Measurements from ENCODE around the gene COL4A4. TPM values are rescaled to one million over a fixed set of nuclear protein-coding genes. Genes with fewer than 3 reads are reported as not detected.

COL4A4 gene
- total RNA-seq, 1 donor from 2014 or later, result 0.05 TPM

GRCh38 chr2:226962176-226962773 lies 201.7 kb downstream of the COL4A4 start:
- Mint-ChIP-seq H3K27ac (ENCODE audit: unreplicated experiment) (no peak overlapping the region), H3K4me1 (ENCODE audit: low read depth, unreplicated experiment) (no peaks in the 10 kb centered on the region), H3K27me3 (ENCODE audit: unreplicated experiment) (no peaks in the 10 kb centered on the region), H3K4me3 (ENCODE audit: unreplicated experiment) (no peak overlapping the region), H3K9me3 (ENCODE audit: unreplicated experiment) (no peaks in the 10 kb centered on the region), H3K36me3 (ENCODE audit: unreplicated experiment) (no peaks in the 10 kb centered on the region)
- TF ChIP-seq, protein P1, sequence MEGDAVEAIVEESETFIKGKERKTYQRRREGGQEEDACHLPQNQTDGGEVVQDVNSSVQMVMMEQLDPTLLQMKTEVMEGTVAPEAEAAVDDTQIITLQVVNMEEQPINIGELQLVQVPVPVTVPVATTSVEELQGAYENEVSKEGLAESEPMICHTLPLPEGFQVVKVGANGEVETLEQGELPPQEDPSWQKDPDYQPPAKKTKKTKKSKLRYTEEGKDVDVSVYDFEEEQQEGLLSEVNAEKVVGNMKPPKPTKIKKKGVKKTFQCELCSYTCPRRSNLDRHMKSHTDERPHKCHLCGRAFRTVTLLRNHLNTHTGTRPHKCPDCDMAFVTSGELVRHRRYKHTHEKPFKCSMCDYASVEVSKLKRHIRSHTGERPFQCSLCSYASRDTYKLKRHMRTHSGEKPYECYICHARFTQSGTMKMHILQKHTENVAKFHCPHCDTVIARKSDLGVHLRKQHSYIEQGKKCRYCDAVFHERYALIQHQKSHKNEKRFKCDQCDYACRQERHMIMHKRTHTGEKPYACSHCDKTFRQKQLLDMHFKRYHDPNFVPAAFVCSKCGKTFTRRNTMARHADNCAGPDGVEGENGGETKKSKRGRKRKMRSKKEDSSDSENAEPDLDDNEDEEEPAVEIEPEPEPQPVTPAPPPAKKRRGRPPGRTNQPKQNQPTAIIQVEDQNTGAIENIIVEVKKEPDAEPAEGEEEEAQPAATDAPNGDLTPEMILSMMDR (IDR thresholded peaks at IDR 0.05; ENCODE audit: partially characterized antibody, unreplicated experiment), result no peak
- DNase-seq, result no peak

DNA sequence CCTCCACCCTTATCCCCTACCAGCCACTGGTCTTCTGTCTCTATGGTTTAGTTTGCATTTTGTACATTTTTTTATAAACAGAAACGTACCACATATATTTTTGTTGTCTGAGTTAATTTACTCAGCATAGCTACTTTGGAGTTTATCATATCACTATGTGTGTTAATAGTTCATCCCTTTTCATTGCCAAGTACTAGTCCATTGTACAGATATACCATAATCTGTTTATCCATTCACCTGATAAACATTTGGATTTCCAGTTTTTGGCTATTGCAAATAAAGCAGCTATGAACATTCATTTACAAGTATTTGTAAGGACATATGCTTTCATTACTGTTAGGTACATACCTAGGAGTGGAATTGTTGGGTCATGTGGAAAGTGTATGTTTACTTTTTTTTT lies 204.6 kb downstream of the COL4A4 start:
- no peaks in the 10 kb centered on the region for H3K36me3 Mint-ChIP-seq (ENCODE audit: unreplicated experiment)
- H3K4me1 Mint-ChIP-seq (ENCODE audit: low read depth, unreplicated experiment), result peaks cover 5% of the 10 kb centered on the region
- TF ChIP-seq, protein P1 (IDR thresholded peaks at IDR 0.05; ENCODE audit: partially characterized antibody, unreplicated experiment), result no peak
- DNase-seq, result no peak
- H3K27ac Mint-ChIP-seq (ENCODE audit: unreplicated experiment), result no peak overlapping the region
- no peak overlapping the region for H3K4me3 Mint-ChIP-seq (ENCODE audit: unreplicated experiment)
- H3K27me3 Mint-ChIP-seq (ENCODE audit: unreplicated experiment), result no peaks in the 10 kb centered on the region
- H3K9me3 Mint-ChIP-seq (ENCODE audit: unreplicated experiment), result no peaks in the 10 kb centered on the region

DNA sequence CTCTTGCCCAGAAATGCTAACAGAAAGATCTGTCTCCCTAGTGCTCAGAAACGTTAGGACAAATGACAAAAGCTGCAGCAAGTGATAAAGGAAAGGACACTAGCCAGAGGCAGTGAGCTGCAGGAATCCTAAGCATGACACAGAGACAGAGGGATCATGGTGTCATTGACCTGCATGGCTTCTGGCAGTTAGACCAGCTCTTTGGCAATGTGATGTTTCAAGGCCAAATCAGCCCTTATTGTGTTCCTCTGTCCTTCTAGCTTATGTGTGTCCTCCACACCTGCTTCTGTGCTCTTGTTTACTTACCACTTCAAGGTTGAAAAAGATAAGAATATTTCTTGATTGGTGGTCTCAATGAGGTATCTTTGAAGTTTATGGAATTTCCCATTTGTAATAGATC lies 207.3 kb downstream of the COL4A4 start:
- H3K27ac Mint-ChIP-seq (ENCODE audit: unreplicated experiment), result no peak overlapping the region
- H3K36me3 Mint-ChIP-seq (ENCODE audit: unreplicated experiment), result no peaks in the 10 kb centered on the region
- TF ChIP-seq, protein P1 (IDR thresholded peaks at IDR 0.05; ENCODE audit: partially characterized antibody, unreplicated experiment), result no peak
- peaks cover 3% of the 10 kb centered on the region for H3K9me3 Mint-ChIP-seq (ENCODE audit: unreplicated experiment)
- no peaks in the 10 kb centered on the region for H3K27me3 Mint-ChIP-seq (ENCODE audit: unreplicated experiment)
- H3K4me1 Mint-ChIP-seq (ENCODE audit: low read depth, unreplicated experiment), result peaks cover 5% of the 10 kb centered on the region
- DNase-seq, result no peak
- no peak overlapping the region for H3K4me3 Mint-ChIP-seq (ENCODE audit: unreplicated experiment)

DNA sequence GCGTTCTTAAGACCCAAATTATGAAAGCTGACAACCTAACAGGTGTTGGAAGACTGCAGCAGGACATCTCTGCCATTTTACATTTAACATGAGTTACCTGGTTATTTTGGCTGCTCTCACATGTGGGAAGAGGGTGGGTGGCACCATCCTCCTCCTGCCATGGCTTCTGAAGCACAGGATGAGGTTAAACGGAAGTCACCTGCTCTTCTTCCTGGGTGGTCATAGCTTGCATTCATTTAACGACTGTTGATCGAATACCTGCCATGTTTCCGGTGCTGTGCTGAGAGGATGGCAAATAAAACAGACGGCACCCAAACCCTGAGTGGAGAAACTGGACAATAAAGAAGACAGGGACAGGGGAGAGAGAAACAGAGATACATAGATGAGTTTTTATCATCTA lies 210.2 kb downstream of the COL4A4 start:
- Mint-ChIP-seq H3K4me3 (ENCODE audit: unreplicated experiment) (no peak overlapping the region), H3K9me3 (ENCODE audit: unreplicated experiment) (peaks cover 3% of the 10 kb centered on the region), H3K36me3 (ENCODE audit: unreplicated experiment) (no peaks in the 10 kb centered on the region), H3K27ac (ENCODE audit: unreplicated experiment) (no peak overlapping the region), H3K27me3 (ENCODE audit: unreplicated experiment) (no peaks in the 10 kb centered on the region), H3K4me1 (ENCODE audit: low read depth, unreplicated experiment) (peaks cover 5% of the 10 kb centered on the region)
- TF ChIP-seq, protein P1 (IDR thresholded peaks at IDR 0.05; ENCODE audit: partially characterized antibody, unreplicated experiment), result no peak
- DNase-seq, result no peak

- DNase-seq, result no peak
- H3K9me3 Mint-ChIP-seq (ENCODE audit: unreplicated experiment), result peaks cover 3% of the 10 kb centered on the region
- peaks cover 5% of the 10 kb centered on the region for H3K4me1 Mint-ChIP-seq (ENCODE audit: low read depth, unreplicated experiment)
- H3K4me3 Mint-ChIP-seq (ENCODE audit: unreplicated experiment), result no peak overlapping the region
- H3K27ac Mint-ChIP-seq (ENCODE audit: unreplicated experiment), result no peak overlapping the region
- TF ChIP-seq, protein P1 (IDR thresholded peaks at IDR 0.05; ENCODE audit: partially characterized antibody, unreplicated experiment), result no peak
- H3K36me3 Mint-ChIP-seq (ENCODE audit: unreplicated experiment), result no peaks in the 10 kb centered on the region
- H3K27me3 Mint-ChIP-seq (ENCODE audit: unreplicated experiment), result no peaks in the 10 kb centered on the region
Observed at GRCh38 chr2:226953206-226953605, 210.8 kb downstream of the COL4A4 start.

Other genes with a start within 250 kb of the COL4A4 start
- gene COL4A3, start 419 bp upstream of the COL4A4 start, total RNA-seq (ENCODE audit: unreplicated experiment), result not detected
- 108 TPM for gene MFF, start 161.0 kb upstream of the COL4A4 start, total RNA-seq (ENCODE audit: unreplicated experiment)
- not detected for gene TM4SF20, start 215.1 kb upstream of the COL4A4 start, total RNA-seq (ENCODE audit: unreplicated experiment)
- not detected for gene SCYGR1, start 223.7 kb upstream of the COL4A4 start, total RNA-seq (ENCODE audit: unreplicated experiment)

All from glutamatergic neuron (in vitro differentiated cells).